Stimulated activated CD8-positive, alpha-beta memory T cell treated with anti-CD3 and anti-CD28 coated beads, Interleukin-15, amount 100 ng/mL, for 48 hours (primary cell): ENCODE data around the gene BMP6.
"Not testable (repeated sequence)": the region's sequence is repeated elsewhere in the genome, so short reads cannot be mapped to it uniquely, and the experiment has no call there.

Source experiments
- DNase-seq, 2 donors: peaks; one replicate each; pipeline ENCODE4 v3.0.0-alpha.2; 2020; ENCODE audit warnings: low read depth in 2 of 2

BMP6 gene

GRCh38 chr6:7787731-7788130 is 61.8 kb downstream of the BMP6 start:
- DNase-seq: no peak

DNA sequence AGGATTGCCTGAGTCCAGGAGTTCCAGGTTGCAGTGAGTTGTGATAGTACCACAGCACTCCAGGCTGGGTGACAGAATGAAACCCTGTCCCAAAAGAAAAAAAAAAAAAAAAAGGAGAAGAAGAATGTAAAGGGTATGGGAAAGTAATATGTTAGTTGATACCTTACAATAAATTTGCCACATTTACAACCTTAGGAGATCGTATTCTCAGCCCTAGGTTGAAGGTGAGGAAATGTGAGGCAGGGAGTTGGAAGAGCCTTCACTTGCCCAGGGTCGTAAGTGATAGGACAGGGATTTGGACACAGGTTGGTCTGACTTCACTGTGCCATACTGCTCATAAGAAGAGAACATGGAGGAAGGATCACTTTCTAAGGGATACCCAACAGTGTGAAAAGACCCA is 68.6 kb downstream of the BMP6 start:
- no peak for DNase-seq

GRCh38 chr6:7797386-7797785 is 71.5 kb downstream of the BMP6 start:
- DNase-seq: no peak

- no peak for DNase-seq
These were observed 72.9 kb downstream of the BMP6 start for GRCh38 chr6:7798751-7799150.

GRCh38 chr6:7802662-7803061 is 76.8 kb downstream of the BMP6 start:
- no peak for DNase-seq

DNA sequence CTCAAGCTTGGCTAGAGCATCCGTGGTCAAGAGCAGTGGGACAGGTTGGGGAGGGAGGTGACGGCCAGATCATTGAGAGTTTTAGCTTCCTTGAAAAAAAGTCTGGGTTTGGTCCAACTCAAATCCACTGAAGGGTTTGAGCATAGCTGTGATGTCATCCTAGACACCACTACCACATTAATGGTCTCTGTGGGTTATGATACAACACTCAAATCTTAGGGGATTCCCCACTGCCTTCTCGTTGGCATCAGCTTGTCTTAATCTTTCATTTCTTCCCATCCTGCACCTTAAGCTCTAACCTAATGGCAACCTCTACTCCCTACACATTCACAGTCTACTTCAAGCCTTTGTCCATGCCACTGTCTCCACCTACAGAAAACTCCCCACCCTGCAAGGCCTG is 77.3 kb downstream of the BMP6 start:
- DNase-seq: no peak

GRCh38 chr6:7805078-7805849 is 79.4 kb downstream of the BMP6 start:
- no peak for DNase-seq

DNA sequence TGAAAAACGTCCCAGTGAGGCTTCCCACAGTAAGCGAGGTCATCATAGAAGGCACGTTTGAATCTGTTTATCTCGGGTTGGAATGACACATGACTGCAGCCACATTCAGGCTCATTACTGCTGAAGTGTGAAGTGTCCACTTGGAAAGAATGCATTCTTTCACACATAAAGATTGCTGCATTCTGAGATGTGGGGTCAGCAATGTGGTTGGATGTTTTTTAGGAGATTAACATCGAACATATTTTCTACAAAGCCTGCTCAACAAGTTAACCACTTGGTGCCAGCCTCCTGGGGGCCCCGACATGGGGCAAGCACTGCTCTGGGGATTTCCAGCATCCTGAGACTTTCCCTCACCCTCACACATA is 79.9 kb downstream of the BMP6 start:
- no peak for DNase-seq

DNA sequence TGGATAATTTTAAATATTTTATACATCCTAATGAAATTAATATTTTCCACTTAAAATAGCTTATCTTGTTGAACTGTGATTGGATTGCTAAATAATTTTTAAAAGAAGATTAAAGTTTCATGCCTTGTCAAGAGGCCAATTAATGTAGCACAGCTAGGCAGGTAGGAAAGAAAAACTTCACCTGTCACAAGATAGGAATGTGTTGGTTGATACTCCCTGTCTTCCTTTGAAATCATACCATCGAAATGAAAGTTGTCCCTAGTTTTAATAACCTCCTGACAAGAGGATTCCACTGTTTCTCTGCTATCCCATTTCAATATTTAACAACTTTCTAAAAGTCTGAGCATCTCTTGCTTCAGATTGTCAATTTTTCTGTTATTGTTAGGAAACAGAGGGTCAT is 80.8 kb downstream of the BMP6 start:
- DNase-seq: no peak

GRCh38 chr6:7809346-7809745 is 83.4 kb downstream of the BMP6 start:
- no peak for DNase-seq

DNA sequence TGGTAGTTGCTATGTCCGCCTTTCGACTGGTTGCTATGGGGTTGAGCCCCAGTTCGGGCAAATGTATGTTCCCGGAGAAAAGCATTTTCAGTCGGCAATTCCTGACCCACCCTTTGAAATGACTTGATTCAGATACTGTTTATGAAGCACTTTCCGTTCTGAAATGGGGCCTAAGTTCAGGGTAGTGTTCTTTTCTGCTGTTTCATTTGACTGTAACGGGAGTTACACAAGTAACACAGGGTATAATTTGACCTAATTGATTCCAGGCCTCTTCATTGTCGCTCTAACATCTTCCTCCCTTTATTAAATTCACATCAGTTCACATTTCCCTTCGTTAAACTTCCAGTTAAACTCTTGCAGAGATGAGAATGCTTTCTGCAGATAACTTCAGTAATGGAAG is 85.5 kb downstream of the BMP6 start:
- DNase-seq: no peak

GRCh38 chr6:7812623-7813022 is 86.7 kb downstream of the BMP6 start:
- no peak for DNase-seq

DNA sequence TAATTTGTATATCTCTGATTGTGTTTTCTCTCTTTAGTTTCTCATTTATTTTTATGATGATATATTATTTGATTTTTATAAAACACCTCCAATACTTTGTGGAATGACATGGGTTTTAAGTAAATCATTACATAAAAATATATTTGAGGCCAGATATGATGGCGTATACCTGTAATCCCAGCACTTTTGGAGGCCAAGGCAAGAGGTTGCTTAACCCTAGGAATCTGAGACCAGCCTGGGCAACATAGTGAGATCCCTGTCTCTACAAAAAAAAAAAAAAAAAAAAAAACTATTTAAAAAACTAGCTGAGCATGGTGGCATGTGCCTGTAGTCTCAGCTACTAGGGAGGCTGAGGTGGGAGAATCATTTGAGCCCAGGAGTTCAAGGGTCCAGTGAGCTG is 87.3 kb downstream of the BMP6 start:
- no peak for DNase-seq

GRCh38 chr6:7813704-7814103 is 87.8 kb downstream of the BMP6 start:
- no peak for DNase-seq

DNA sequence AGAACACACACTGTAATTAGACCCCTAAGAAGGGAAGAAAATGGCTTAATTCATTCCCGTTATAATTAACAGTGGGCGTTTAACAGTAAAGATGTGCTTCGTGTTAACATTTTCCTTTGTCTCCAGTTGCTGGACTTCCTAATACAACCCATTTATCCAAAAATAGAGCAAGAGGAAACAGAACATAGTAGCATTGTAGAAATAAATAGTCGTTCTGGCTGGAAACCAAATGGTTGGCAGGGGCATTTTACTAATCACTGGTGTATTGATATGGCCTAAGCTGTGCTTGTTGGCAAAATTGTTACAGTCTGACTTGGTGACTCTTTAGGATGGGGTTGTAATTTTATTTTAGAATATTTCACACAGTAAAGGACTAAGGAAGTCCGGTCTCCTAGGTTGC is 89.8 kb downstream of the BMP6 start:
- DNase-seq: no peak

- DNase-seq: not testable (repeated sequence)
These were observed 91.3 kb downstream of the BMP6 start for GRCh38 chr6:7817184-7817583.

DNA sequence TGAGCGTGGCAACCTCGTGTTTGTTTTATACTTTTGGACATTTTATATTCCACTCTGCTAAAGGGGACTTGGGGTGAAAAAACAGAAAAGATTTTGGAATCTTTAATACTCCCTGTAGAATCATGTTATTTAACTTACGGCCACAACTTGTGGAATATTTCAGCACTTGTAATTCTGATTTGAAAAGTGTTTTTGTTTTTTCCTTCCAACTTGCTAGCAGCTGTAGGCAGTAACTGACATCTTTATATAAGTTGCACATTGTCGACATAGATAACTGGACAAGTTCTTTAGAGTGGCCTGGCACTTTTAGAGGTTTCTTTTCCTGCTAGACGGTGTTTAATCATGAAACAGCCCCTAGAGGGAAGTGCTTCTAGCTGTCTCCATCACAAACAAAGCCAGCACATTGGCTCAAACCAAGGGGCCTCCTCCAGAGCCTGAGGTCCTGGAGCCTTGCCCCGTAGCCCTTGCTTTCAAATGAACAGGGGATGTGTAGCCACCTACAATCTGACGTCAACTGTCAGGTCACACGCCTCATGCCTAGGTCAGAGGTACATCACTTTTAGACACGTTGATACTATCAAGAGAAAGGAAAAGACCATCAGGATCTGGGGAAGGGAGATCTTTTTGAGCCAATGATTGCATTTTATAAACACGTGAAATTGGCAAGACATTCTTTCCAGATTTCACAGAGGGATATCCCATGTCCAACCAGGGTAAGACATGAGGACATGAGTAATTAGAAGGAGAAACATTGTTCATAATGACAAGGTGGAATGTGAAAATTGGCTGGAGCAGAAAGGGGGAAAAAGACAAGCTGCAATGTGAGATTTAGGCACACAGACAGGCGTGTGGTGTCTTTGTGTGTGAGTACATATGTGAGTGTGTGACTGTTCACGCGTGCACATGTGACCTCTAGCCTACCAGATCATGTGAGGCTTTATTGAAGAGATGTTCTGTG is 92.6 kb downstream of the BMP6 start:
- no peak for DNase-seq

- no peak for DNase-seq
These were observed 93.6 kb downstream of the BMP6 start for GRCh38 chr6:7819431-7820015.

DNA sequence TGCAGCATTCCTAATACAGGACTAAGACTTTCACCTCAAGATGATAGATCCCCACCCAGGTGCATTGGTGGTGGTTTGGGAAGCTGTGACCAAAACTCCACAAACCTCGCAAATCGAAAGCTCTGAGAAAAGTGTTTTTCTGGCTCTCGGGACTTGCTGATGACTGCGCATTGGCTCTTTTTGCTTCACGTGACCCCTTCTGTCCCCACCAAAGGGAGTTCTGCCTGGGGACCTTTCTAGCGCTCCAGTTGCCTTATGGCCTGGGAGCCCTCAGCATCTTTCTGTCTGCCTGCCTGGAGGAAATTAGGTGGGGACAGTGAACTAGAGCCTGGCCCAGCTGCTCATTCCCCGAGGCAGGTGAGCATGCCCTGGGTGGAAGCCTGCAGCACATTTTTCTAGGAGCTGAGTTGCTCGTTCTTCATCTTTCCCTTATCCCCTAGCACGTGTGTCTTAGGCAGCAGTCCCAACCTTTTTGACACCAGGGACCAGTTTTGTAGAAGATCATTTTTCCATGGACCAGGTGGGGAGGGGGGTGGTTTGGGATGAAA is 94.5 kb downstream of the BMP6 start:
- no peak for DNase-seq

GRCh38 chr6:7821426-7821825 is 95.5 kb downstream of the BMP6 start:
- DNase-seq: no peak

DNA sequence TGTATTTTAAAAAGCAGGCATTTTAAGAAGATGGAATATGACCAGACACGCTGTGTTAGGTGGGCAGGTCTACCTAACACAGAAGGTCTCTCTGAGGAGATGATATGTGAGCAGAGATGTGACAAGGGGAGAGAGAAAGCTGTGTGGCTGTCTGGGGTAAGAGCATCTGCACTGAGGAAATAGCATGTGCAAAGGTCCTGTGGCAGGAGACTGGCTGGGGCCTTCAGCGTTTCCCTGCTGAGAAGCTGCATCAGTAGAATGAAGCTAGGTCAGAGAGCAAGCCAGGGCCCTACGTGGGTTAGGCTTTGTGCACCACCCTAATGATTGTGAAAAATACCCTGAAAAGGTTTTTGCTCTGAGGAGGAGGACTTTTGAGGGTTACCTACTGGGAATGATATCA is 97.7 kb downstream of the BMP6 start:
- no peak for DNase-seq

- DNase-seq: no peak
These were observed 100.1 kb downstream of the BMP6 start for GRCh38 chr6:7825986-7826385.
